Activated CD4-positive, alpha-beta T cell treated with anti-CD3 and anti-CD28 coated beads, Interleukin-2, amount 10 ng/mL, durations not matched to agents 7 days and 5 days (primary cell): ENCODE measurements around the gene SAMD11. TPM values are rescaled to one million over a fixed set of nuclear protein-coding genes. Genes with fewer than 3 reads are reported as not detected.
"Not testable (repeated sequence)": the region's sequence is repeated elsewhere in the genome, so short reads cannot be mapped to it uniquely, and the experiment has no call there.

Experiments used
- CTCF ChIA-PET: fragments of 350-600 bp; sonication (Branson Sonifier 250); formaldehyde crosslinking; loops from one replicate; lab custom pipeline; 2021; ENCODE audit warnings: antibody characterized with exemption; lab: Charles Lee
- POLR2A ChIA-PET: fragments of 350-600 bp; sonication (Branson Sonifier 250); formaldehyde crosslinking; loops from one replicate; lab custom pipeline; 2021; ENCODE audit warnings: antibody characterized with exemption; lab: Charles Lee
- DNase-seq: peaks from one replicate; pipeline ENCODE4 v3.0.0-alpha.2; 2020
- H3K27ac Mint-ChIP-seq: one replicate; pipeline ENCODE4 v1.8.0; 2021; ENCODE audit warnings: mild to moderate bottlenecking, moderate library complexity, mixed read lengths
- H3K27me3 Mint-ChIP-seq: one replicate; pipeline ENCODE4 v1.8.0; 2021; ENCODE audit warnings: mixed read lengths
- H3K36me3 Mint-ChIP-seq: one replicate; pipeline ENCODE4 v1.8.0; 2021; ENCODE audit warnings: low read depth, mixed read lengths
- H3K4me1 Mint-ChIP-seq: one replicate; pipeline ENCODE4 v1.8.0; 2021; ENCODE audit warnings: mixed read lengths
- H3K4me3 Mint-ChIP-seq: one replicate; pipeline ENCODE4 v1.8.0; 2021; ENCODE audit warnings: mild to moderate bottlenecking, moderate library complexity, mixed read lengths
- H3K9me3 Mint-ChIP-seq: one replicate; pipeline ENCODE4 v1.8.0; 2021; ENCODE audit warnings: mixed read lengths
- total RNA-seq, 2 experiments: library from RNA; stranded (reverse); gene quantifications; one replicate each; pipeline ENCODE4 v1.2.3, GENCODE V29; 2021

Gene SAMD11
- total RNA-seq, 2 experiments from 2014 or later, result not detected

DNA sequence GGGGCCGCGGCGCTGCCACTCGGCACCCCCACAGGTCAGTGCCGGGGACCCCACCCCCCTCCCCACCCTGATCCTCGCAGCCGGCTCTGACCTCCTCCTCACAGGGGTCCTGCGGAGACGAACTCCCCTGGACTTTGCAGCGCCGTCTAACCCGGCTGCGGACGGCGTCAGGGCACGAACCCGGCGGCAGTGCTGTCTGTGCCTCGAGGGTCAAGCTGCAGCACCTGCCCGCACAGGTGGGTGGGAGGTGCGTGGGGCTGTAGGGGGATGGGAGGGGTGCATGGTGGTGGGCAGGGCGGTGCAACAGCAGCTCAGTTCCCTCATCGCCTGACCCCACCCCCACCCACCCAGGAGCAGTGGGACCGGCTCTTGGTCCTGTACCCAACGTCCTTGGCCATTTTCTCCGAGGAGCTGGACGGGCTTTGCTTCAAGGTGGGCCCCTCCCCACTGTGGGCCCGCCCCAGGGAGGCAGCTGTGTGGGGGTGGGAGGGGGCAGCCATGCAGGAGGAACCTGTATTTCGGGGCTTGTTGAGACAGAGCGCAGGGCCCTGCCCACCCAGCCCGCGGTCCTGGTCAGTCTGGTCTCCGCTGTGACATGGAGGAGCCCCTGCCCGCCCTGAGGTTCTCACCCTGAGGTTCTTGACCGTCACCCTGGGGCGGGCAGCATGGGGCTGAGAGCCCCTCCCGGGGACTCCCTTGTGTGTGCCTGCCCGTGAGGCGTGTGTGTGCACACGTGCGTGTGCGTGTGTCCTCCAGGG, 47.4 kb downstream of the SAMD11 start:
- H3K9me3 Mint-ChIP-seq, result peaks cover 3% of the 10 kb centered on the region

DNA sequence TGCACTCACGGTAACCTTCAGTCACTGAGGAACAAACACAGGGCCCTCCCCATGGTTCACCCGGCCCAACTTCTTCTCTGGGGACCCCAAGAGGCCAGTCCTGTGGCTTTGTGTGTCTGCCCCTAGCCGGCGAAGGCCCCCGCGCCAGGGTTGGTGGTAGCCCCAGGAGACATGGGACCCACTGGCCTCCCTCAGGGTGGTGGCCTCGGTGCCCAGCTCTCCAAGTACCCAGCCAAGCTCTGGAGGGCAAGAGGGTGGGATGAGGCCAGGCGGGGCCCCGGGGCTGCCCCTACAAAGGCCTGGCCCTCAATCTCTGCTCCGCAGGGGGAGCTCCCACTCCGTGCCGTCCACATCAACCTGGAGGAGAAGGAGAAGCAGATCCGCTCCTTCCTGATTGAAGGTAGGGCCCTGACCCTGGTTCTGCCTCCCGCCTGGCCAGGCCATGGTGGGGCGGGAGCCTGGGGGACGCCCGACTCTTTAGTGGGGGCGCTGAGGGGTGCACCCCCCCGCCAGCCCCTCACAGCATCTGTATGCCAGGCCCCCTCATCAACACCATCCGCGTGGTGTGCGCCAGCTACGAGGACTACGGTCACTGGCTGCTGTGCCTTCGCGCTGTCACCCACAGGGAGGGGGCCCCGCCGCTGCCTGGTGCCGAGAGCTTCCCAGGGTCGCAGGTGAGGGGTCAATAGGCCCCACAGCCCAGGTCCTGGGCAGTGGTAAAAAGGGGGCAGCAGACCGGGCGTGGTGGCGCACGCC, 48.2 kb downstream of the SAMD11 start:
- no peak for DNase-seq
- H3K36me3 Mint-ChIP-seq, result no peaks in the 10 kb centered on the region
- POLR2A ChIA-PET, result no interaction called here
- H3K9me3 Mint-ChIP-seq, result peaks cover 3% of the 10 kb centered on the region
- peaks cover 11% of the 10 kb centered on the region for H3K27me3 Mint-ChIP-seq
- no peak overlapping the region for H3K4me3 Mint-ChIP-seq
- peaks cover 7% of the 10 kb centered on the region for H3K4me1 Mint-ChIP-seq
- CTCF ChIA-PET, result interaction anchor here (0.9 to 1.4 kb wide), 3 partner anchors 8 to 46 kb away, joined by 3 to 5 read pairs (median 3); no protein-coding TSS in a partner anchor
- H3K27ac Mint-ChIP-seq, result no peak overlapping the region

More for the DNA sequence above, 47.4 kb downstream of the SAMD11 start:
- Mint-ChIP-seq H3K27ac (no peak overlapping the region), H3K27me3 (peaks cover 11% of the 10 kb centered on the region), H3K4me3 (no peak overlapping the region), H3K36me3 (no peaks in the 10 kb centered on the region), H3K4me1 (peaks cover 8% of the 10 kb centered on the region)
- no peak for DNase-seq
- ChIA-PET CTCF (interaction anchor here (1.4 kb wide), 1 partner anchor 45 kb away, joined by 3 read pairs; no protein-coding TSS in a partner anchor), POLR2A (no interaction called here)

DNA sequence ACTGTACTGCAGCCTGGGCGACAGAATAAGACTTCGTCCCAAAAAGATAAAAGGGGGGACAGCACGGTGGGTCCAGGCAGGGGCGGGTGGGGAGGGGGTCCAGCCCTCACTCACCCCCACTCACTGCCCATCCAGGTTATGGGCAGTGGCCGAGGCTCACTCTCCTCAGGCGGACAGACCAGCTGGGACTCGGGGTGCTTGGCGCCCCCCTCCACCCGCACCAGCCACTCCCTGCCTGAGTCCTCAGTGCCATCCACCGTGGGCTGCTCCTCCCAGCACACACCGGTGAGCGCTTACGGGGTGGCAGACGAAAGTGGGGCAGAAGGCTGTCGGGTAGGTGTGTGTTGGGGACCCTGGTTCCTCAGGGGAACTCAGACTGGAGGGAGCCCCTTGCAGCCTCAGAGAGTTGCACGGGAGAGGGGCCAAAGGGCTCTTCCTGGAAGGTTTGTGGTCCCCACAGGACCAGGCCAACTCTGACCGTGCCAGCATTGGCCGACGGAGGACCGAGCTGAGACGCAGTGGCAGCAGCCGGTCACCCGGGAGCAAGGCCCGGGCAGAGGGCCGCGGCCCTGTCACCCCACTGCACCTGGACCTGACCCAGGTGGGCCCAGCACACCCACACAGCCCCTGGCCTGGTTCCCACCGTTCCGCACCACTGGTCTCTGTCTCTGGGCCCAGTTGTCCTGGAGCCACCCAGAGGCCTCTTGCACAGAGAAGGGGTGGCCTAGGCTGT, 49.2 kb downstream of the SAMD11 start:
- H3K4me3 Mint-ChIP-seq, result no peak overlapping the region
- ChIA-PET CTCF (interaction anchor here (0.9 to 1.0 kb wide), 2 partner anchors 9 to 11 kb away, joined by 3 to 5 read pairs; no protein-coding TSS in a partner anchor), POLR2A (no interaction called here)
- peaks cover 3% of the 10 kb centered on the region for H3K9me3 Mint-ChIP-seq
- H3K36me3 Mint-ChIP-seq, result no peaks in the 10 kb centered on the region
- no peak overlapping the region for H3K27ac Mint-ChIP-seq
- DNase-seq, result no peak
- peaks cover 3% of the 10 kb centered on the region for H3K4me1 Mint-ChIP-seq
- H3K27me3 Mint-ChIP-seq, result peaks cover 11% of the 10 kb centered on the region

DNA sequence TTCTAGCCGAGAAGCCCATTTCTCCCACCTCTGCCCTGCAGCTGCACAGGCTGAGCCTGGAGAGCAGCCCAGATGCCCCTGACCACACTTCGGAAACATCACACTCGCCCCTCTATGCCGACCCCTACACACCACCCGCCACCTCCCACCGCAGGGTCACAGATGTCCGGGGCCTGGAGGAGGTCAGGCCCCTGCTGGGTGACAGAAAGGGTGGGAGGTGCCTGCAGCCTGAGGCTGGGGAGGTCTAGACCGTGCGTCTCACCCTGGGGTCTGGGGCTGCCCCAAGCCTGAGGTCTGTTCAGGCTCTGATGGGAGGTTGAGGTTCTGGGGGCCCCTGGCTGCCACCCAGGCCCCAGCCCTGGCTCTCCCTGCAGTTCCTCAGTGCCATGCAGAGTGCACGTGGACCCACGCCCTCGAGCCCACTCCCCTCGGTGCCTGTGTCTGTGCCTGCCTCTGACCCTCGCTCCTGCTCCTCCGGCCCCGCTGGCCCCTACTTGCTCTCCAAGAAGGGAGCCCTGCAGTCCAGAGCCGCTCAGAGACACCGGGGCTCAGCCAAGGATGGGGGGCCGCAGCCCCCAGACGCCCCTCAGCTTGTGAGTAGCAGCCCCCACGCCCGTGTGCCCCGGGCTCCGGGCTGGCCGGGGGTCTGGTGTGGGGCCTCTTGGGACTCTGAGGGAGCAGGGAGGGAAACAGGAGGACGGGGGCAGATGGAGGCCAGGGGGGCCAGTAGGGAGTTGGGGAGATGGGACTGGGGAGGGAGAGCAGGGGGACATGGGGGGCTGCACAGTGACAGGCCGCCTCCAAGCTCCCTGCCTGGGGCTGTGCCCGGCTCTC, 50.0 kb downstream of the SAMD11 start:
- peaks cover 11% of the 10 kb centered on the region for H3K27me3 Mint-ChIP-seq
- no peak overlapping the region for H3K4me3 Mint-ChIP-seq
- H3K36me3 Mint-ChIP-seq, result peaks cover 3% of the 10 kb centered on the region
- ChIA-PET CTCF (interaction anchor here (1.1 to 1.4 kb wide), 2 partner anchors 9 to 29 kb away, joined by 3 to 4 read pairs; no protein-coding TSS in a partner anchor), POLR2A (no interaction called here)
- no peak overlapping the region for H3K27ac Mint-ChIP-seq
- H3K4me1 Mint-ChIP-seq, result peaks cover 6% of the 10 kb centered on the region
- peaks cover 7% of the 10 kb centered on the region for H3K9me3 Mint-ChIP-seq
- DNase-seq, result no peak

DNA sequence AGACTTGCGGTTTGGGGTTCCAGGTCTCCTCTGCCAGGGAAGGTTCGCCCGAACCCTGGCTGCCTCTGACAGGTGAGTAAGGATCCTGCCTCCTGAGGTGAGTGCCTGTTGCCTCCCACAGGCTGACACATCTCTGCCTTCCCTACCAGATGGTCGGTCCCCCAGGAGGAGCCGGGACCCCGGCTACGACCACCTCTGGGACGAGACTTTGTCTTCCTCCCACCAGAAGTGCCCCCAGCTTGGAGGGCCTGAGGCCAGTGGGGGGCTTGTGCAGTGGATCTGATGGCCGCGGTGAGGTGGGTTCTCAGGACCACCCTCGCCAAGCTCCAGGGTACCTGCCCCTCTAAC, 50.5 kb downstream of the SAMD11 start:
- Mint-ChIP-seq H3K9me3 (peaks cover 7% of the 10 kb centered on the region), H3K4me1 (peaks cover 6% of the 10 kb centered on the region), H3K27me3 (peaks cover 9% of the 10 kb centered on the region), H3K36me3 (peaks cover 3% of the 10 kb centered on the region), H3K4me3 (no peak overlapping the region), H3K27ac (no peak overlapping the region)
- DNase-seq, result no peak
- POLR2A ChIA-PET, result no interaction called here
- CTCF ChIA-PET, result interaction anchor here (1.1 to 1.4 kb wide), 2 partner anchors 9 to 28 kb away, joined by 3 to 4 read pairs; no protein-coding TSS in a partner anchor

DNA sequence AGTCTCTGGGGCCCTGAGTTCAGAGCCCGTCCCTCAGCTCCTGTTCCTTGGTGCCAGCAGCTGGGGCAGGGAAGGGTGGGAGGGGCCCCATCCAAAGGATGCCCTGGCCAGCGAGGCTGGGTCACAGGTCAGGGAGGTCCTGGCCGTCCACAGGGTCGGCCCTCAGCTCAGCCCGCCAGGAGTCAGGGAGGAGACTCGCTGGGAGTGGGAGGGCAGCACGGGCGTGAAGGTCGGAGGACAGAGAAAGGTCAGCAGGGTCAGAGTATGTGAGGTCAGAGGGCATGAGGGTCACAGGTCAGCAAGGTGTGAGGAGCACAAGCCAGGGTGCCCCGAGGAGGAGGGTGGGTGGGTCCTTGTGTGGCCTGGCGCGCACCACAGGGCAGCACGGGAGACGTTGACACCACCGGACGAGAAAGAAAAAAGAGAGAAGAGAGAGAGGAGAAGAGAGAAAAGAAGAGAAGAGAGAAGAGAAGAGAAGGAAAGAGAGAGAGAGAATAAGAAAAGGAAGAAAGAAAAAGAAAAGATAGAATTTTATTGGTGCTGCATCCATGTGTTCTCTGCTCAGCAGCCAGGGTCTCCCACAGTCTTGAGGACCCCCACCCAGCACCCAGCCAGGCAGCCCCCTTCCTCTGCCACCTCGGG, 51.1 kb downstream of the SAMD11 start:
- Mint-ChIP-seq H3K4me1 (peaks cover 6% of the 10 kb centered on the region), H3K4me3 (no peak overlapping the region), H3K27me3 (peaks cover 4% of the 10 kb centered on the region), H3K36me3 (peaks cover 3% of the 10 kb centered on the region), H3K27ac (no peak overlapping the region), H3K9me3 (peaks cover 4% of the 10 kb centered on the region)
- no peak for DNase-seq
- CTCF ChIA-PET, result interaction anchor here (1.1 to 1.7 kb wide), 5 partner anchors 8 to 70 kb away, joined by 3 to 4 read pairs (median 4); no protein-coding TSS in a partner anchor
- POLR2A ChIA-PET, result no interaction called here

DNA sequence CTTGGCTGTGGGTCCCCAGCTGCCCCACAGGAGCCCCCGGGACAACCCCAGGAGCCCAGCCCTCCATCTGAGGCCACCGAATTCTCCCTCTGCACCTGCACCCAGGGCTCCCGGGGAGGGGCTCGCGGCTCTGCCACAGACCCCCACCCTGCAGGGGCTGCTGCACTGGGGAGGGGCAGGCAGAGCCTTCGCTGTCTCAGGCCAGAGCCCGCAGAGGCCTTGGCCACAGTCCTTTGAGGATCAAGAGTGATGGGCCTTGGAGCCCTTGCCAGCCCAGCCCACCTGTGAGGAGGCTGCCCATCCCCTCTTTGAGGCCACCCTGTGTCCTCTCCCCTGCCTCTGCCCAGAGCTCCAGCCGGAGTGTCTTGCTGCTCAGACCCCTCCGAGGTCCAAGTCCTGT, 51.6 kb downstream of the SAMD11 start:
- Mint-ChIP-seq H3K27ac (no peak overlapping the region), H3K9me3 (peaks cover 4% of the 10 kb centered on the region), H3K27me3 (peaks cover 4% of the 10 kb centered on the region), H3K4me3 (no peak overlapping the region), H3K4me1 (peaks cover 6% of the 10 kb centered on the region), H3K36me3 (peaks cover 3% of the 10 kb centered on the region)
- POLR2A ChIA-PET, result interaction anchor here (0.8 kb wide), 1 partner anchor 197 kb away, joined by 3 read pairs; no protein-coding TSS in a partner anchor
- CTCF ChIA-PET, result interaction anchor here (0.7 to 1.7 kb wide), 7 partner anchors 9 to 122 kb away, joined by 3 to 5 read pairs (median 4); partner anchors contain the start of gene NOC2L
- no peak for DNase-seq

DNA sequence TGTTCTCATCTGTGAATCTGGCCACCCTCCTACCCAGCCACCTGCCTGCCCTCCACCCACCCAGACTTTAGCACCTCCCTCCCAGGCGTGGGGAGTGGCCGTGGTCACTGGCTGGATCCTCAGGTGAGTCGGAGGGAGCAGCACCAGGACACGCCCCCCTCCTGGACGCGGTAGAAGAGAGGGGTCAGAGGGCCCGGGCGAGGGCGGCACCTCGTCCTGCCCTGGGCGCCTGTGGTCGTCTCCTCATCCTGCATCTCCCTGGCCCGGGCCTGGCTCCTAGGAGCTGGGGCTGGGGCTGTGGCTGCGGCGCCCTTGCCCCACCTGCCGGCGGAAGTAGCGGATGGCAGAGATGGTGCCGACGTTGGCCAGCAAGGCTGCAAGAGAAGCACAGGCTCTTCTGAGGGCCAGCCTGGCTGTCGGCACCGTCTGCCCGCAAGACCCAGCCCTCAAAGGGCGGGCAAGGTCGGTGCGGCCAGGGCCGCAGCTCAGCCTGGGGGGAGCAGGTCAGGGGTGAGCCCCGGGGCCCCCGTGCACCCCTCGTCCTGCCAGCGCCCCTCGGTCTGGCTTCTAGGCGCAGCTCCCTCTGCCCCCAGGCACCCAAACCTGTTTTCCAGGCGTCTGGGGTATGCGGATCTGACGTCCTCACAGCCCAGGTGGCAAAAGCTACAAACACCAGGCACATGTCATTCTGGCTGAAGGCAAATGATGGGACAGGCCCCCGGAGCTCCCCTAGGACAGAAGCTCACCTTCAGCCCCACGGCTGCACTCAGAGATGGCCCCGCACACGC, 52.4 kb downstream of the SAMD11 start:
- H3K36me3 Mint-ChIP-seq, result peaks cover 3% of the 10 kb centered on the region
- peaks cover 4% of the 10 kb centered on the region for H3K27me3 Mint-ChIP-seq
- peak; percentile 74 for DNase-seq
- peak overlapping the region; percentile 12 for H3K27ac Mint-ChIP-seq
- ChIA-PET CTCF (interaction anchor here (0.7 to 1.7 kb wide), 10 partner anchors 8 to 121 kb away, joined by 3 to 5 read pairs (median 4); partner anchors contain the start of genes HES4 and NOC2L), POLR2A (interaction anchor here (0.8 kb wide), 1 partner anchor 197 kb away, joined by 3 read pairs; no protein-coding TSS in a partner anchor)
- no peak overlapping the region for H3K4me3 Mint-ChIP-seq
- peaks cover 6% of the 10 kb centered on the region for H3K4me1 Mint-ChIP-seq
- H3K9me3 Mint-ChIP-seq, result peaks cover 4% of the 10 kb centered on the region

DNA sequence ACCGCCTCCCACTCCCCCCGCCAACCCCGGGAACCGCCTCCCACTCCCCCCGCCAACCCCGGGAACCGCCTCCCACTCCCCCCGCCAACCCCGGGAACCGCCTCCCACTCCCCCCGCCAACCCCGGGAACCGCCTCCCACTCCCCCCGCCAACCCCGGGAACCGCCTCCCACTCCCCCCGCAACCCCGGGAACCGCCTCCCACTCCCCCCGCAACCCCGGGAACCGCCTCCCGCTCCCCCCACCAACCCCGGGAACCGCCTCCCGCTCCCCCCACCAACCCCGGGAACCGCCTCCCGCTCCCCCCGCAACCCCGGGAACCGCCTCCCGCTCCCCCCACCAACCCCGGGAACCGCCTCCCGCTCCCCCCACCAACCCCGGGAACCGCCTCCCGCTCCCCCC, 53.1 kb downstream of the SAMD11 start:
- DNase-seq, H3K27me3 Mint-ChIP-seq, H3K4me1 Mint-ChIP-seq, POLR2A ChIA-PET, H3K9me3 Mint-ChIP-seq, H3K36me3 Mint-ChIP-seq, H3K27ac Mint-ChIP-seq, H3K4me3 Mint-ChIP-seq: not testable (repeated sequence)
- CTCF ChIA-PET, result interaction anchor here (0.7 to 1.7 kb wide), 5 partner anchors 8 to 87 kb away, joined by 3 to 5 read pairs (median 4); partner anchors contain the start of gene HES4

DNA sequence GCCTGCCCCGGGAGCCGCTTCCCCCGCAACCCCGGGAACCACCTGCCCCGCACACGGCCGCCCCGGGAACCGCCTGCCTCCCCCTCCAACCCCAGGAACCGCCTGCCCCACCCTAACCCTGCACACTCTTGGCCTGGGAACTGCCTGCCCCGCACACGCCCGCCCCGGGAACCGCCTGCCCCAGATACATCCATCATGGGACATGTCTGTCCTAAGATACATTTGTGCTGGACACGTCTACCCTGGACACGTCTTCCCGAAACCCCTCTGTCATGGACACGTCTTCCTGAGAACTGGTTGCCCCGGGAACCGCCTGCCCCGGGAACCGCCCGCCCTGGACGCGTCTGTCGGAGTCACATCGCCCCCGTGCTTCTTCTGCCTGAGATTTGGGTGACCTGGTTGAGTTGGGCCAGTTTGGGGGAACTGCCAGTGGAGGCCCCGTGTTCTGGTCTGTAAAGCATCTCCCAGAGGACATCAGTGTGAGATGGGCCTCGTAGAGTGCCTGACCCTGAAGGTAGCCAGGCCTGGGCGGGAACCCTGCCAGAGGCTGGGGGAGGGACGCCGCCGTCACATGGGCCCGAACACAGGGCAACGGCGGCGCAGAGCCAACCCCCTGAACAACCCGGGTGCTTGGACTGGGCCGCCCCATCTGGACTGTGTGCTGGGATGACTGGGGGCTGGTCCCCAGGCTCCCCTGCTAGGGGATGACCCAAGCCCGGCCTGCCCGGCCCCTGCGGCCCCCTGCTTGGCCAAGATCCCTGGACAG, 54.5 kb downstream of the SAMD11 start:
- ChIA-PET POLR2A (no interaction called here), CTCF (interaction anchor here (0.9 to 1.0 kb wide), 2 partner anchors 24 to 86 kb away, joined by 3 read pairs; no protein-coding TSS in a partner anchor)
- Mint-ChIP-seq H3K36me3 (peaks cover 3% of the 10 kb centered on the region), H3K4me3 (no peak overlapping the region), H3K4me1 (peaks cover 6% of the 10 kb centered on the region), H3K9me3 (peaks cover 4% of the 10 kb centered on the region), H3K27me3 (peaks cover 5% of the 10 kb centered on the region), H3K27ac (no peak overlapping the region)
- no peak for DNase-seq
